ENCODE measurements around the gene CNKSR1.

CNKSR1 gene

GRCh38 chr1:26160527-26161414 is 16.5 kb upstream of the CNKSR1 start:
- DNase-seq: no peak

DNA sequence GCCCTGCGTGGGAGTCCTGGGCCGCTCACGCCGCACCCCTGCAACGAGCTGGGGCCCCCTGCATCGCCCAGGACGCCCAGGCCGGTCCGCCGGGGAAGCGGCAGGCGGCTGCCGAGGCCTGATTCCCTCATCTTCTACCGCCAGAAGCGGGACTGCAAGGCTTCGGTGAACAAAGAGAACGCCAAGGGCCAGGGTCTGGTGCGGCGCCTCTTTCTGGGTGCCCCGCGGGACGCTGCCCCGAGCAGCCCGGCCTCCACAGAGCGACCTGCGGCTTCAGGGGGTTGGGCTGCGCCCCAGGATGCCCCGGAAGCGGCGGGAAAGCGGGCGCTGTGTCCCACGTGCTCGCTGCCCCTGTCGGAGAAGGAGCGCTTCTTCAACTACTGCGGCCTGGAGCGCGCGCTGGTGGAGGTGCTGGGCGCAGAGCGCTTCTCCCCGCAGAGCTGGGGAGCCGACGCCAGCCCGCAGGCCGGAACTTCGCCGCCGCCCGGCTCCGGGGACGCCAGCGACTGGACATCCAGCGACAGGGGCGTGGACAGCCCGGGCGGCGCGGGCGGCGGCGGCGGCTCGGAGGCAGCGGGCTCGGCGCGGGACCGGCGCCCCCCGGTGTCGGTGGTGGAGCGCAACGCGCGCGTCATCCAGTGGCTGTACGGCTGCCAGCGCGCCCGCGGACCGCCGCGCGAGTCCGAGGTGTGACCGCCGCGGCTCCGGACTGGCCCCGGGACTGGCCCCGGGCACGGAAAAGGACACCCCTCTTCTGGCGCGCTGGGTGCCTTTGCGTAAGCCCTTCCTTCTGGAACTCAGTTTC is 15.7 kb upstream of the CNKSR1 start:
- DNase-seq: peak; percentile 25 to 33

DNA sequence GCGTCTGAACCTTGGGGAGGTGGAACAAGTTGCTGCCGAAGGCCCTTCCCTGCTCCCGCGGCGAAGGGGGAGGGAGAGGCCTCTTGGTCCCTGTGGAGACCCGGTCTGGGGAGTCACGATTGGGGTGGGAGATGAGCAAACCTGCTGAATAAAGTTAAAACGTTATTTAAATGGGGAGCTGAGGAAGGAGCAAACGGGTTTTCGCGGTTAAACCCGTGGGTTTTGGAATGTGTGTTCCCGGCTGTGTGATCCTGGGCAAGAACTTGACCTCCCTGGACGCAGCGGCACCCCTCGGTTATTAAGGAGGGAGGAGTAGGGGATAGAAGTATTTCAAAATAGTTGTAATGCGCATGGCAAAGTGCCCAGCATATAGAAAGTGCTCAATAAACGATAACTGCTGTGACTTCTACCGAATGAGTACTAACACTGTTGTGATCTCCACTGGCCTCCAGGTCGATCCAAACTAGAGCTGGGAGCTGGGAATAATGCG is 15.0 kb upstream of the CNKSR1 start:
- no peak for DNase-seq

DNA sequence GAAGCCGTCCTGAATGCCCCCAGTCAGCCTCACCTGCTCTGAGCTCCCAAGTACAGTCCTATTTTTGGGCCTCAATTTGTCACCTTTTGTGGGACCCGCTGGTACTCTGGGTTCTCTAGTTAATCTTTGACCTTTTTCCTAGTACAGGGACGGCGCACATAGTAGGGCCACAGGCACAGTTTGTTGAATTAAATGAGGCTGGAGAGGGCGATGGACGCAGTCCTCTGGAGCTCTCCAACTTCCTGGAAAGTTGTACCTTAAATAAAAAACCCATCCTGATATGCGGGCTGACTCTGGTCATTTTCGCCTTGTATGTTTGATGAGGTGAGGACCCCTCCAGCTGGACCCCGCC is 13.6 kb upstream of the CNKSR1 start:
- DNase-seq: no peak

- peak in 1 of 2 experiments; percentile 25 for DNase-seq
Measured at GRCh38 chr1:26164036-26164860, 13.0 kb upstream of the CNKSR1 start.

DNA sequence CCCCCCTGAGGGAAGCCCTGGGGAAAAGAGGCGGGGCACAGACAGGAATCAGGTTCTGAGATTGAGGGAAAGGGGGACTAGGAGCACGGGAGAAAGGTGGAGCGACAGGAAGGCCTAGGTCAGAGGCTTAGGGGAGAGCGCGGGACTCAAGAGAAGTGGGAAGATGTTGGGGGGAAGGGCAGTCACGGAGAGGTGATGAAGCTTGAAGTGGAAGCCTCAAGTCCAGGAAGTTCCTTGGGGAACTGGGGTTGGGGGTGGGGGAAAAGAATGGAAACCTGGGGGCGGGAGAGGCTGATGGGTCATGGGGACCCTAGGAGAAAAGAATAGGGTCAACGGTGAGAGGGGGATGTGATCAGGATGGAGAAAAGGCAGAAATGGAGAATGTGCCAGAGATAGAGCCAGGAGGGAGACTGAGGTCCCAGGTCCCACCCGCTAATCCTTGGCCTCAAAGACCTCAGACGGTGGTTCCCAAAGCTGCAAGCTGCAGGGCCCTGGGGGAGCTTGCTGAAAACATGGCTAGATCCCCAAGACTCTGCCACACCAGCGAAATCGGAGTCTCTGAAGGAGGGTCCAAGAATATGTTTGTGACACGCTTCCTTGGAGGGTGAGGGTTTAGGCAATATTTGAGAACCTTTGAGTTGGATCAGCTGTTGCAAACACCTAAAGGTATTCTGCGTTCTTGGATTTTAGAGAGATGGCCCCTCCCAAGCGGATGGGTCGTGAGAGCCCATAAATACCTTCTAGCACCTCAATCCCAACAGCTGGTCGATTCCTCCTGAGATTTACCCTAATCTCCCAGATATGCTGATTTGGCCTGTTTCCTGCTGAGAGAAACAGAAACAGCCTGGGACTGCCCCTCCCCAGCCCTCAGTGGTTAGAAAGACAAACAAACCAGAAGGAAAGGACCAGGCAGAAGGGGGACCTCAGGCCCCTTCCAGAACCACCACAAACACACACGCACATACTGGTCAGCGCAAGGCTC is 12.1 kb upstream of the CNKSR1 start:
- DNase-seq: no peak

GRCh38 chr1:26166719-26167281 is 10.5 kb upstream of the CNKSR1 start:
- DNase-seq: no peak

DNA sequence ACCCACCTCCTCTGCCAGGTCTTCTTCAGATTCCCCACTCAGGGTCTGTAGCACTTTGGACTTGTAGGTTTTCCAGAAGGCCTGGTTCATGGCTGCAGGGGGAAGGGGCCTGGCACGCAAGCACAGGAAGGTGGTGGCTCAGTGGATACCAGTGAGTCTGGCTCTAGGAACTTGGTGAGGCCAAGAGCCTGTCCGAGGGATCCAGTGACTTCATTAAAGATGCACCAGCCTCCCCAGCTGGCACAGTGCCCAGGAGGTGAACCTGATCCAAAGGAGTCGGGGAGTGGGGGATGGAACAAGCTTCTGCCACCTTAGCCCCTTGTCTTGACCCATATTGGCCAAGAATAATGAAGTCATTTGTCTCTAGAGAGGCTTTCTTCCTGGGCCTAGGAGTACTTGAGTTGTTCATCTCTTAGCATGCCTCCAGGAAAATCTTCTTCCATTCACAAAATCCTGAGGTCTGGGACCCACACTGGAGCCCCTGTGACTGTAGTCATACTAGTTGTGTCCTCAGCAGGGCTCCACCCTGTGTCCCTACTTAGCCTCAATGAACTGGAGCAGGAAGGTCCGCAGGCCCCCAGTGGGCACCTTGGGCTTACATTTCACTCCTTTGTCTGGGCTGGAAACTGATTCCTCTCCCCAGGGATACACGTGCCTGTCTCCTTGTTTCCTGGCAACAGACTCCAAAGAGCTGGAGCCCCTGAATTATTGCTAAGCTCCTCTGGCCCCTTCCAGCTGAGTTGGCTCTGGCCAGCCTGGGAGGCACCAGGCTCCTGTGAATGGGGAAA is 8.7 kb upstream of the CNKSR1 start, which contains the start of gene C1orf232:
Gene C1orf232, minus strand, starts transcription at position 554 of the 788 bp plus-strand sequence. Its CDS starts 464 bp downstream, at position 90.
- DNase-seq: no peak

DNA sequence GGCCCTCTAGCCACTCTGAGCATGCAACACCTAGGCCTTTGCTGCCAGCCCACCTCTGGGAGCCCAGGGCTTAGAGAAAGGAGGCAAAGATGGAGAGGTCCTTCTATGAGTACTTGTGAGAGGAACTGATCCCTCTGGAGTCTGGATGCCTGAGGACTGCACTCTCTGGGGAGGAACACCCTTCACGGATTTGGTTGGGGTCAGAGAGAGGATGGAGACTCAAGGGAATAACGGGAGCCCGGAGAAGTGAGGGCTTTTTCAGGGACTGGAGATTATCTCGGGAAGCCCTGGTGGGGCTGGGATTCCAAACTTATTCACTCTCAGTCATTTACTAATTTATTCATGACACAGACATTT is 8.1 kb upstream of the CNKSR1 start:
- DNase-seq: no peak

DNA sequence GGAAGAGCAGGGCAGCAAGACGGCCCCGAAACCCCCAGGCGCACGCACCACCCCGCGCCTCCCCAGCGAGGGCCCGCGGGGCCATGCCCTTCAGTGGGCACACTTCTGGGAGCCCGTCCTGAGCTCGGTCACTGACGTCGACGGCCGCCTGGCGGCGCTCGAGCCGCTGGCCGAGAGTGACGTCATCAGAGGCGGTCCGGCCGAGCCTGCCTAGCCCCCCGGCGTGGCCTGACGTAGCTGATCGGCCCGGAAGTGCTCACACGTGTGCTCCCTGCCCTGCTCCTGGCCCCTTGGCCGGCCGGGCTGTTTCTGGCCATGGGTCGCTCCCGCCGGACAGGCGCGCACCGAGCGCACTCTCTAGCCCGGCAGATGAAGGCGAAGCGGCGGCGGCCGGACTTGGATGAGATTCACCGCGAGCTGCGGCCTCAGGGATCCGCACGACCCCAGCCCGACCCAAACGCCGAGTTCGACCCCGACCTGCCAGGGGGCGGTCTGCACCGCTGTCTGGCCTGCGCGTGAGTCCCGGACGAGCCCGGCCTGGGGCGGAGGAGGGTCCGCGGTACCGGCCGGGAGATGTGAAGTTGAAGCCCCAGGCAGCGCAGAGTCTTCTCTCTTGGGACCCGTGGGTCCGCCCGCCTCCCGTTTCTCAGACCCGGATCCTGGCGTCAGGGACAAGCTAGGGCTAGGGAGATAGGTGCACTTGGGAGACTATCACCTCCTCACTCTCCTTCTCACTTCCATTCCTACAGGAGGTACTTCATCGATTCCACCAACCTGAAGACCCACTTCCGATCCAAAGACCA is 7.4 kb upstream of the CNKSR1 start, which contains the start of gene ZNF593:
Gene ZNF593, plus strand, starts transcription at position 240 of the 803 bp plus-strand sequence. Its CDS starts 76 bp downstream, at position 316.
- DNase-seq: peak; percentile 83 to 89

DNA sequence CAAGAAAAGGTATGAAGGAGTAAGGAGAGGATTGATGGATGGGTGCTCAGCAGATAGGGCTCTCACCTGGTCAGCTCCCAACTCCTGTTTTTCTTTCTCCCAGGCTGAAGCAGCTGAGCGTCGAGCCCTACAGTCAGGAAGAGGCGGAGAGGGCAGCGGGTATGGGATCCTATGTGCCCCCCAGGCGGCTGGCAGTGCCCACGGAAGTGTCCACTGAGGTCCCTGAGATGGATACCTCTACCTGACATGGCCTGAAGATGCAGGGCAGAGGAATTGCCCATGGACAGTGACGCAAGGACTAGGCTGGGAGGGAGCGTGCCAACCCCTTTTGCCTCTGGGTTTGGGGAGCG is 6.8 kb upstream of the CNKSR1 start:
- no peak for DNase-seq

- no peak for DNase-seq
Measured at GRCh38 chr1:26171084-26172072, 5.9 kb upstream of the CNKSR1 start, which contains the start of gene ZNF593OS. TSS of gene ZNF593OS (minus strand) at chr1:26171832. CDS start at chr1:26171661, 171 bp downstream.

GRCh38 chr1:26175346-26175745 is 1.9 kb upstream of the CNKSR1 start:
- DNase-seq: no peak

GRCh38 chr1:26180010-26180506 is 2.8 kb downstream of the CNKSR1 start:
- DNase-seq: no peak

DNA sequence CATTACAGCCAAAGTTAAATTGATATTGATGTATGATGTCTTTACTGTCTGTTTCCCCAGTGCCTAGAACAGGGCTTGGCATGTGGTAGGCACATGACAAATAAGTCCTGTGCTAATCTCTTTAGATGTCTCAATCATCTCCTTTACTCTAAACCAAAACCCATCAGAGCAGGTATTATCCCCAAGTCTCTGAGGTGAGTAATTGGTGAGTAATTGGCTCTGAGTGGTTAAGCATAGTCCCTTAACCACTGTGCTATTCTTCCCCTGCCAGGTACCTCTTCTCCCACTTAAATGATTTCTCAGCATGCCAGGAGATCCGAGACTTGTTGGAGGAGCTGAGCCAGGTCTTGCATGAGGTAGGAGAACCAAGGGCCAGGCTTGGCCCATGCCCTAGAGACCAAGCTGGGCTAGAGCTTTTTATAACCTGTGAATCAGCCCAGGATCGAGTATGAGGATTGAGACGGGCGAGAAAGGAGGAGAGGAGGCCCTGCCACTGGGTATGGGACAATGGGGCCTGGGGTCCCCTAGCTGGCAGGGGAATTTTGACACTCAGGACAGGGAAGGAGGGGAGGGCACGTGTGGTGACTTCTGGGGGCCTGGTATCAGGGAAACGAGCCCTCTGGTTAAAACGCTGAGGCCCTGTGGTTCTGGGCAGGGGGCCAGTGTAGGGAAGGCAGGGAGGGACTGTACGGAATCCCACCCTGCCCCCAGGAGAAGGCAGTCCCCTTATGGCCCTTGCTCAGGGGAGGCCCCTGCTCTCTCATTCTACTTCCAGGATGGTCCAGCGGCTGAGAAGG is 4.5 kb downstream of the CNKSR1 start:
- no peak for DNase-seq

DNA sequence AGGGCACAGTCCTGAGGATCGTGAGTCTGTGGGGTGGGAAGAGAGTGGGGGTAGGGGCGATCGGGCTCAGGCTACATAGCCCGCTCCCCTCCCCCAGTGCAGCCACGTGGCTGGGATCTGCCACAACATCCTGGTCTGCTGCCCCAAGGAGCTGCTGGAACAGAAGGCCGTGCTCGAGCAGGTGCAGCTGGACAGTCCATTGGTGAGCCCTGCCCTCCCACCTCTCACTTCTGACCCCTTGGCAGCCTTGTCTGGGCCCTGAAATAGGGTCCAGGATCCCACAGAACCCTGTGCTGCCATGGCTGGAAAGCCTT is 5.0 kb downstream of the CNKSR1 start:
- DNase-seq: no peak

DNA sequence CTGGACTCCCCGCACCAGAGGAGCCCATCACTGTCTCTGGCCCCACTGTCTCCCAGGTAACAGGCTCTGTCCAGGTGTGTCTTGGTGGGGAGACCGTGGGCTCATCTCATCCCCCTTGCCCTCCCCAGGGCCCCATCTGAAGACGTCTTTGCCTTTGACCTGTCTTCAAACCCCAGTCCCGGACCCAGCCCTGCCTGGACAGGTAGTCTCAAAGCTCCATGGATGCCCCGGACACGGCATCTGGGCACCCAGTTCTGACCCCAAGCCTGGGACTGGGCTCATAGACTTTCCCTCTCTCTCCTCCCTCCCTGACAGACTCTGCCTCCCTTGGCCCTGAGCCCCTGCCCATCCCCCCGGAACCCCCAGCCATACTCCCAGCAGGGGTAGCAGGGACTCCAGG is 6.8 kb downstream of the CNKSR1 start:
- DNase-seq: no peak
